HEK293 (cell line): Measurements from ENCODE around the gene TSPO.

Experiments
- CTCF ChIA-PET: fragments of 350-600 bp; formaldehyde crosslinking; extraction: SDS; loops from one replicate; lab custom pipeline; 2021; ENCODE audit warnings: antibody characterized with exemption; lab: Yijun Ruan, JAX
- POLR2A ChIA-PET: fragments of 300-600 bp; formaldehyde crosslinking; extraction: SDS; loops from one replicate; lab custom pipeline; 2020; ENCODE audit warnings: antibody characterized with exemption, inconsistent platforms; lab: Yijun Ruan, JAX
- H3K27ac ChIP-seq: fragments of 200-500 bp; sonication (Bioruptor generic); 2 replicates; pipeline ENCODE4 v1.5.1; 2014; ENCODE audit warnings: low read depth, low read length, control low read depth, inconsistent platforms; ENCODE audit errors: extremely low read depth
- H3K36me3 ChIP-seq, 2 experiments: fragments of 200-500 bp in 1 of 2; sonication (Bioruptor generic) in 1 of 2; 1 replicate in 1 of 2; 2 replicates in 1 of 2; pipeline ENCODE4 v1.5.1; 2014 to 2017; ENCODE audit warnings: inconsistent platforms in 2 of 2, low read length in 2 of 2; ENCODE audit not compliant: control insufficient read depth in 2 of 2, insufficient read depth in 1 of 2
- H3K4me1 ChIP-seq: fragments of 200-500 bp; sonication (Bioruptor generic); 2 replicates; pipeline ENCODE4 v1.5.1; 2014; ENCODE audit warnings: mild to moderate bottlenecking, low read length, inconsistent platforms; ENCODE audit not compliant: control insufficient read depth, insufficient read depth
- H3K4me3 ChIP-seq: 2 replicates; pipeline ENCODE4 v1.5.1; 2011; ENCODE audit warnings: low read depth, mild to moderate bottlenecking, control low read depth, low read length, moderate library complexity
- H3K9me3 ChIP-seq: fragments of 200-500 bp; sonication (Bioruptor generic); 2 replicates; pipeline ENCODE4 v1.5.1; 2014; ENCODE audit warnings: low read depth, low read length, inconsistent platforms; ENCODE audit not compliant: control insufficient read depth, insufficient read depth
- GLIS1 ChIP-seq: fragments of 450-650 bp; formaldehyde crosslinking; IDR thresholded peaks from 2 replicates; pipeline ENCODE4 v1.5.1; 2016; ENCODE audit warnings: missing biosample characterization, missing genetic modification characterization
- GLIS2 ChIP-seq: fragments of 450-650 bp; formaldehyde crosslinking; IDR thresholded peaks from 2 replicates; pipeline ENCODE4 v1.5.1; 2016; ENCODE audit warnings: missing biosample characterization, missing genetic modification characterization
- HOXD13 ChIP-seq: sonication (generic); formaldehyde crosslinking; IDR thresholded peaks from 2 replicates; pipeline ENCODE4 v1.8.0; 2022; ENCODE audit warnings: missing genetic modification reagents, borderline replicate concordance
- MEIS1 ChIP-seq: sonication (generic); formaldehyde crosslinking; IDR thresholded peaks from 2 replicates; pipeline ENCODE4 v1.8.1; 2022; ENCODE audit warnings: missing genetic modification reagents, mild to moderate bottlenecking, borderline replicate concordance
- ZIC2 ChIP-seq: fragments of 450-650 bp; formaldehyde crosslinking; IDR thresholded peaks from 2 replicates; pipeline ENCODE4 v1.5.1; 2016; ENCODE audit warnings: missing biosample characterization, missing genetic modification characterization
- ZNF624 ChIP-seq: fragments of 450-650 bp; formaldehyde crosslinking; IDR thresholded peaks from 2 replicates; pipeline ENCODE4 v1.5.1; 2017; ENCODE audit warnings: missing biosample characterization, missing genetic modification characterization
- ZNF660 ChIP-seq: fragments of 450-650 bp; IDR thresholded peaks from 2 replicates; pipeline ENCODE4 v1.5.1; 2018; ENCODE audit warnings: missing biosample characterization, mild to moderate bottlenecking, missing genetic modification characterization
- ZNF768 ChIP-seq: fragments of 450-650 bp; formaldehyde crosslinking; IDR thresholded peaks from 2 replicates; pipeline ENCODE4 v1.5.1; 2018; ENCODE audit warnings: missing biosample characterization, mild to moderate bottlenecking, missing genetic modification characterization
- ZSCAN30 ChIP-seq: fragments of 450-650 bp; IDR thresholded peaks from 2 replicates; pipeline ENCODE4 v1.5.1; 2018; ENCODE audit warnings: missing biosample characterization, mild to moderate bottlenecking, missing genetic modification characterization, moderate library complexity
- TF ChIP-seq, protein P1 (sequence below): fragments of 450-650 bp; formaldehyde crosslinking; IDR thresholded peaks from 2 replicates; pipeline ENCODE4 v1.5.1; 2016; ENCODE audit warnings: missing biosample characterization, missing genetic modification characterization
- TF ChIP-seq, protein P2 (sequence below): fragments of 450-650 bp; IDR thresholded peaks from 2 replicates; pipeline ENCODE4 v1.5.1; 2018; ENCODE audit warnings: missing biosample characterization, missing genetic modification characterization
- TF ChIP-seq, protein P3 (sequence below): fragments of 450-650 bp; formaldehyde crosslinking; IDR thresholded peaks from 2 replicates; pipeline ENCODE4 v1.5.1; 2016; ENCODE audit warnings: missing biosample characterization, missing genetic modification characterization

TSPO gene

DNA sequence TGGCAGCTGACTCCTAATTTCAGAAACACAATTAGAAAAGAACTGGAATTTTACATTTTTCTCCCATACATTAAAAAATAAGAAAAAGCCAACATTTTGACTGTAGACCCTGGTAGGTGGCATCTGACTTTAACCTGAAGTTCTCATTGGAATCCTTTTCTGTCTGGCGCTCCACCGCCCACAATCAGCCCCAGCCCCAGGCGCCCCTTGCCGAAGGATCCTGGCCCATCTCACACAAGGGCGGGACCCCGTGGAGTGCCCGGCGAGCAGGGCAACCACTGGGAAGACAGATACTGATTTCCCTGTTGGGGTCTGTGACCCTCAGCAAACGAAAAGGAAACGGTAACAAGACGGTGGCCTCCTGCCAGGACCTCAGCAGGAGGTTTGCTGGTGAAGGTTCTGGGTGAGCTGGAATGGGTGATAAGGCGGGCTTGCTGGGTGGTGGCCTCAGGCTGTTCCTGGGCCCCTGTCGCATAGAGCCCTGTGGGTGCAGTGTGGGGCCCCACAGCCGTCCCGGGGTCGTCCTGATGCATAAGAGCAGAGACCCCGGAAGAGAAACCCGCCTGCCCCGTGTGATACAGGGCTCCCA lies 15.7 kb downstream of the TSPO start:
- TF ChIP-seq HOXD13 (CRISPR knock-in tag) (no peak), GLIS1 (tag by site-specific recombination) (peak; percentile 36), ZIC2 (tag by site-specific recombination) (peak; percentile 32; the same call in 1 of the 2 replicates)
- TF ChIP-seq, protein P1, sequence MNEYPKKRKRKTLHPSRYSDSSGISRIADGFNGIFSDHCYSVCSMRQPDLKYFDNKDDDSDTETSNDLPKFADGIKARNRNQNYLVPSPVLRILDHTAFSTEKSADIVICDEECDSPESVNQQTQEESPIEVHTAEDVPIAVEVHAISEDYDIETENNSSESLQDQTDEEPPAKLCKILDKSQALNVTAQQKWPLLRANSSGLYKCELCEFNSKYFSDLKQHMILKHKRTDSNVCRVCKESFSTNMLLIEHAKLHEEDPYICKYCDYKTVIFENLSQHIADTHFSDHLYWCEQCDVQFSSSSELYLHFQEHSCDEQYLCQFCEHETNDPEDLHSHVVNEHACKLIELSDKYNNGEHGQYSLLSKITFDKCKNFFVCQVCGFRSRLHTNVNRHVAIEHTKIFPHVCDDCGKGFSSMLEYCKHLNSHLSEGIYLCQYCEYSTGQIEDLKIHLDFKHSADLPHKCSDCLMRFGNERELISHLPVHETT (tag by site-specific recombination), result no peak
- Histone ChIP-seq H3K4me1 (no peaks in the 10 kb centered on the region), H3K9me3 (no peaks in the 10 kb centered on the region), H3K4me3 (no peak overlapping the region), H3K36me3 (peaks cover 6 to 58% of the 10 kb centered on the region in 2 experiments; a peak in 2 of 3 replicates), H3K27ac (no peak overlapping the region)
- ChIA-PET POLR2A (no interaction called here), CTCF (interaction anchor here (1.0 to 1.1 kb wide), 2 partner anchors 61 to 62 kb away, joined by 3 read pairs; no protein-coding TSS in a partner anchor)

DNA sequence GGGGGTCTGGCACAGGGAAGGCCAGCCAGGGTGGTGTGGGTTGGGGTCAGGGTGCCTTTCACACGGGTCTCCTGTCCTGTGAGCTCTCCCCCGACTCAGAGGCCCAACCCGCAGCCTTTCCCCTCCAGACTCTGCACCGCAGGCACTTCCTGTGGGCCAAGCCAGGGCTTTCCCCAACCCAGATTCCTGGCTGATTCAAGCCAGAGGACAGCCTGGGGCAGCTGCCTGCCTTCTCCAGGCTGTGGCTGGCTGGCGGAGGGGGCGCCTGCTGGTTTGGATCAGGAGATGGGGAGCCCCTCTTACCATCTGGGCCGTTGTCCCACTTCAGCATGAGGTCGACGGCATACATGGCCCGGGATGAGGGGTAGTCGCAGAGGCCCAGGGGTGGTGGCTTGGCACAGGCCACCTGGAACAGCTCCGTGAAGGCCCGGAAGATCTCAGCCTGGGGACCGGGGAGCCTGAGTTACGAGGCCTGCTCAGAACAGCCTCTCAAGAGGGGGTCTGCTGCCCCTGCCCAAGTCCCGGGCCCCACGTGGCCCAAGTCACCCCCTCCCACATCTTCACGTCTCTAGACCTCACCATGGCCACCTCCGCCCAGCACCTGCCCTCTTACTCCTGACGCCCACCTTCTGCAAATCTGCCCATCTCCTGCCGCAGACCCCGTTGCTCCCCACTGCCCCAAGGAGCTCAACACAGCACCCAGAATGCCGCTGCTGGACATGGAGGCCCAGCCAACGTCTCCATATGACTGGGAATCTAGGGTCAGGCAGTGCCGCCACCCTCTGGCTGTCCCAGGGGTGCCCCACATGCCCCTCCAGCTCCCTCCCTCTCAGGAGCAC lies 17.3 kb downstream of the TSPO start:
- no peak overlapping the region for H3K4me3 ChIP-seq
- H3K4me1 ChIP-seq, result no peaks in the 10 kb centered on the region
- H3K36me3 ChIP-seq, result peaks cover 14 to 70% of the 10 kb centered on the region in 2 experiments; a peak in 2 of 3 replicates
- no peaks in the 10 kb centered on the region for H3K9me3 ChIP-seq
- ChIA-PET POLR2A (no interaction called here), CTCF (no interaction called here)
- no peak for TF ChIP-seq MEIS1
- no peak for TF ChIP-seq ZSCAN30 (tag by site-specific recombination)
- TF ChIP-seq GLIS2 (tag by site-specific recombination), result 0 out of 2 replicates have a peak, but pooled peaks have one; percentile 17
- TF ChIP-seq, protein P2, sequence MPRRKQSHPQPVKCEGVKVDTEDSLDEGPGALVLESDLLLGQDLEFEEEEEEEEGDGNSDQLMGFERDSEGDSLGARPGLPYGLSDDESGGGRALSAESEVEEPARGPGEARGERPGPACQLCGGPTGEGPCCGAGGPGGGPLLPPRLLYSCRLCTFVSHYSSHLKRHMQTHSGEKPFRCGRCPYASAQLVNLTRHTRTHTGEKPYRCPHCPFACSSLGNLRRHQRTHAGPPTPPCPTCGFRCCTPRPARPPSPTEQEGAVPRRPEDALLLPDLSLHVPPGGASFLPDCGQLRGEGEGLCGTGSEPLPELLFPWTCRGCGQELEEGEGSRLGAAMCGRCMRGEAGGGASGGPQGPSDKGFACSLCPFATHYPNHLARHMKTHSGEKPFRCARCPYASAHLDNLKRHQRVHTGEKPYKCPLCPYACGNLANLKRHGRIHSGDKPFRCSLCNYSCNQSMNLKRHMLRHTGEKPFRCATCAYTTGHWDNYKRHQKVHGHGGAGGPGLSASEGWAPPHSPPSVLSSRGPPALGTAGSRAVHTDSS (tag by site-specific recombination), result no peak
- H3K27ac ChIP-seq, result no peak overlapping the region

DNA sequence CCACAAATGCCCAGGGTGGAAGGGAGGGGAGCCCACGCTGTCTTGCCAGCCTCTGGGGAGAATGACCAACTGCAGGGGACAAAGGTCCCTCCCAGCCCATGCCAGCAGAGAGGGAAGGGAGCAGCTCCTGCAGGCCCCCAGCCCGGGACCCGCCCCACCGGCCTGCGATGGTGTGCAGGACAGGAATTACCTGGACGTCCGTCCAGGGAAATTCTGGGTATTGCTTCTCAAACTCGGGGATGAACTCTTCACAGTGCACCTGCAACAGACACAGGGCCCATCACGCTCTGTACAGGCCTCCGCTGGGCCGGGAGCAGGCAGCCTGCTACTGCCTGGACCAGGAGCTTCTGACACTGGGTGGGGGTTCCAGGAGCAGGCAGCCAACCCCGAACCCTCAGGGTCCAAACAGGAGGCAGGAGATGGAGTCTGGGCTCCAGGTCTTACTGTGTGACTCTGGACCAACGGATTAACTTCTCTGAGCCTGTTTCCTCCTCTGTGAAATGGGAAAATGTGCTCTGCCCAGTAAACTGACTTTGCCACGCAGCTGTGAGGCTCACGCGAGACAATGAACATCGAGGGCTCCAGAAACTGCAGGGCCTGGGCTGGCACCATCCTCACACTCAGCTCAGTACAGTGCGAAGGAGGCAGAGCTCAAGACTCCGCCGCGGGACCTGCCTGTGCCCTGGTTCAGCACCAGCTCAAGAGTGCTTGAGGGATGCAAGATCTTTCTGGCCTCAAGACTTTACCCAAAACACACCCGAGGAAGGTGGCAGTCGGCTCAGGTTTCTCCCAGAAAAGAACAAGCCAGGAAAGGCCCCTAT lies 18.2 kb downstream of the TSPO start:
- Histone ChIP-seq H3K4me1 (no peaks in the 10 kb centered on the region), H3K27ac (no peak overlapping the region), H3K4me3 (no peak overlapping the region), H3K36me3 (peaks cover 14 to 78% of the 10 kb centered on the region in 2 experiments; a peak in 2 of 3 replicates), H3K9me3 (no peaks in the 10 kb centered on the region)
- POLR2A ChIA-PET, result interaction anchor here (0.7 to 2.0 kb wide), 2 partner anchors 16 to 18 kb away, joined by 3 to 8 read pairs; partner anchors contain the start of gene TTLL12
- TF ChIP-seq ZNF660 (tag by site-specific recombination) (no peak), ZNF624 (no peak), ZNF768 (peak; percentile 61; the same call in 1 of the 2 replicates)
- TF ChIP-seq, protein P3, sequence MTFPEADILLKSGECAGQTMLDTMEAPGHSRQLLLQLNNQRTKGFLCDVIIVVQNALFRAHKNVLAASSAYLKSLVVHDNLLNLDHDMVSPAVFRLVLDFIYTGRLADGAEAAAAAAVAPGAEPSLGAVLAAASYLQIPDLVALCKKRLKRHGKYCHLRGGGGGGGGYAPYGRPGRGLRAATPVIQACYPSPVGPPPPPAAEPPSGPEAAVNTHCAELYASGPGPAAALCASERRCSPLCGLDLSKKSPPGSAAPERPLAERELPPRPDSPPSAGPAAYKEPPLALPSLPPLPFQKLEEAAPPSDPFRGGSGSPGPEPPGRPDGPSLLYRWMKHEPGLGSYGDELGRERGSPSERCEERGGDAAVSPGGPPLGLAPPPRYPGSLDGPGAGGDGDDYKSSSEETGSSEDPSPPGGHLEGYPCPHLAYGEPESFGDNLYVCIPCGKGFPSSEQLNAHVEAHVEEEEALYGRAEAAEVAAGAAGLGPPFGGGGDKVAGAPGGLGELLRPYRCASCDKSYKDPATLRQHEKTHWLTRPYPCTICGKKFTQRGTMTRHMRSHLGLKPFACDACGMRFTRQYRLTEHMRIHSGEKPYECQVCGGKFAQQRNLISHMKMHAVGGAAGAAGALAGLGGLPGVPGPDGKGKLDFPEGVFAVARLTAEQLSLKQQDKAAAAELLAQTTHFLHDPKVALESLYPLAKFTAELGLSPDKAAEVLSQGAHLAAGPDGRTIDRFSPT, result no peak
- CTCF ChIA-PET, result interaction anchor here (1.2 kb wide), 1 partner anchor 18 kb away, joined by 3 read pairs; the partner anchor contains the start of gene TTLL12
